Gastrocnemius medialis (tissue), 4 donors: ENCODE measurements around the gene CACNA1C.

Source experiments
- CTCF ChIP-seq, 5 experiments: fragments of 450-650 bp in 3 of 5; fragments of 200-600 bp in 2 of 5; sonication (generic) in 2 of 5; IDR thresholded peaks in 4 of 5; conservative IDR thresholded peaks in 1 of 5; 1 replicate in 4 of 5; 2 replicates in 1 of 5; pipeline ENCODE4 v1.5.1; 2016 to 2019; ENCODE audit warnings: antibody characterized with exemption in 5 of 5, mild to moderate bottlenecking in 3 of 5, moderate library complexity in 3 of 5
- POLR2A ChIP-seq, 2 donors: fragments of 450-650 bp; IDR thresholded peaks; one replicate each; pipeline ENCODE4 v1.6.1; 2017; ENCODE audit warnings: antibody characterized with exemption in 2 of 2, mild to moderate bottlenecking in 2 of 2, moderate library complexity in 2 of 2

GRCh38 chr12:2509137-2509536 is 456.4 kb downstream of the CACNA1C start:
- TF ChIP-seq POLR2A (IDR thresholded peaks at IDR 0.05) (no peak), CTCF (IDR thresholded peaks at IDR 0.05 in 4 of 5, conservative IDR thresholded peaks at IDR 0.05 in 1 of 5) (no peak)
